ENCODE measurements around the gene WNT9A.

Gene WNT9A

DNA sequence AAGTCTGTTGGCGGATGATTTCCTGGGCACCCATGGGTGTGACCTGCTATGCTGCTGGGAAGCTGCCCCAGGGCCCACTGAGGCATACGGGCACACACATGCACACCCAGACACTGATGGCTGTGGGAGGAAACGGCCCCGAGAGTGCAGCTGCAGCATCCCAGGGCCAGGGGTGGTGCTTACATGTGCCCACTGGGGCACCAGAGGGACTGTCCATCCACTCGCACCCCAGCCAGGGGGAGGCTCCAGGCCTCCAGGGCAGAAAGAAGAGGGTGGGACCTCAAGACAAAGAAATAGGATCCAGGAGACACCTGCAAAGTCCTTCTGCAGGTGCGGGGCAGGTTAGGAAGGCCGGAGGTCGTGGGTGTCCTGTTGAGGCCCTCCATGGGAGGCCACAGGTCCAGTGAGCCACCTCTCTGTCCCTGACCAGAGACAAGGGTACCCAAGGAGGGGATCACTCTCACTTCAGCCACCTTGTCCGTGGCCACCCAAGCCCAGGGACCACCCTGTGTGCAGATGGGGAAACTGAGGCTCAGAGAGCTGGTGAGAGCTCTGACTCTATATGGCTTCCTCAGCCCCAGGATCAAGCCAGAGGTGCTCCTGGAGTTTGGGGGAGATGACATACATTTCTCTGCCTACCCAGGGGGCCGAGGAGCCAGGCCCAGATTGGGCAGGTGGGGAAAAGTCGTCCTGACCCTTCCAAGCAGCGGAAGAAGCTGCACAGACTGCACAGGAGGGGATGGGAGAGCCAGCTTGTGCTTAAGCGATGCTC is 57.1 kb downstream of the WNT9A start:
- TF ChIP-seq, protein P1, sequence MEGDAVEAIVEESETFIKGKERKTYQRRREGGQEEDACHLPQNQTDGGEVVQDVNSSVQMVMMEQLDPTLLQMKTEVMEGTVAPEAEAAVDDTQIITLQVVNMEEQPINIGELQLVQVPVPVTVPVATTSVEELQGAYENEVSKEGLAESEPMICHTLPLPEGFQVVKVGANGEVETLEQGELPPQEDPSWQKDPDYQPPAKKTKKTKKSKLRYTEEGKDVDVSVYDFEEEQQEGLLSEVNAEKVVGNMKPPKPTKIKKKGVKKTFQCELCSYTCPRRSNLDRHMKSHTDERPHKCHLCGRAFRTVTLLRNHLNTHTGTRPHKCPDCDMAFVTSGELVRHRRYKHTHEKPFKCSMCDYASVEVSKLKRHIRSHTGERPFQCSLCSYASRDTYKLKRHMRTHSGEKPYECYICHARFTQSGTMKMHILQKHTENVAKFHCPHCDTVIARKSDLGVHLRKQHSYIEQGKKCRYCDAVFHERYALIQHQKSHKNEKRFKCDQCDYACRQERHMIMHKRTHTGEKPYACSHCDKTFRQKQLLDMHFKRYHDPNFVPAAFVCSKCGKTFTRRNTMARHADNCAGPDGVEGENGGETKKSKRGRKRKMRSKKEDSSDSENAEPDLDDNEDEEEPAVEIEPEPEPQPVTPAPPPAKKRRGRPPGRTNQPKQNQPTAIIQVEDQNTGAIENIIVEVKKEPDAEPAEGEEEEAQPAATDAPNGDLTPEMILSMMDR (IDR thresholded peaks at IDR 0.05; ENCODE audit: low read length, missing control alignments), result no peak
- no peak for DNase-seq (ENCODE audit: low read depth)
- H3K4me3 ChIP-seq (replicated peaks; ENCODE audit: low read depth, low read length), result no peak overlapping the region

DNA sequence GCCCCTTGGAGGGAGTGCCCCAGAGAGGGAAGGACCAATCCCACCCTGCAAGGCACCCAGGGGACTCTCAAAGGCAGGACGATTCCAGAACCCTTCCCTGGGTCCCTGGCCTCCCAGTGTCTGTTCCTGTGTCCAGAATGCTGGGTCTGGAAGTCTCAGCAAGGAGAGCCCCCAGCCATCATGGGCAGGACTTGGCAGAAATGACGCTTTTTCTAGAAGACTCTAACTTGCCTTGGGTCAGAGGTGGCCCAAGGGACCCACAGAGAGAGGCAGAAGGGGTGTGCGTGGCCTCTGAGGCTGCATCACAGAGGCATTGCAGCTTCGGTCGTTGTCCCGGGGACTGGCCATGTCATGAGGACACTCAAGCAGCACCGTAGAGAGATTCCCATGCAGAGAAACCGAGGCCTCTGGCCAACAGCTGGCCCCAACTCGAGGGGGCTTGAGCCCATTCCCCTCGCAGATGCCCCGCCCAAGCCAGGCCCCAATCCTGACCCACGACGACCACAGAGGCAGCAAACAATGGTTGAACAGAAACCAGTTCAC is 57.8 kb downstream of the WNT9A start:
- no peak overlapping the region for H3K4me3 ChIP-seq (replicated peaks; ENCODE audit: low read depth, low read length)
- TF ChIP-seq, protein P1 (IDR thresholded peaks at IDR 0.05; ENCODE audit: low read length, missing control alignments), result no peak
- no peak for DNase-seq (ENCODE audit: low read depth)

DNA sequence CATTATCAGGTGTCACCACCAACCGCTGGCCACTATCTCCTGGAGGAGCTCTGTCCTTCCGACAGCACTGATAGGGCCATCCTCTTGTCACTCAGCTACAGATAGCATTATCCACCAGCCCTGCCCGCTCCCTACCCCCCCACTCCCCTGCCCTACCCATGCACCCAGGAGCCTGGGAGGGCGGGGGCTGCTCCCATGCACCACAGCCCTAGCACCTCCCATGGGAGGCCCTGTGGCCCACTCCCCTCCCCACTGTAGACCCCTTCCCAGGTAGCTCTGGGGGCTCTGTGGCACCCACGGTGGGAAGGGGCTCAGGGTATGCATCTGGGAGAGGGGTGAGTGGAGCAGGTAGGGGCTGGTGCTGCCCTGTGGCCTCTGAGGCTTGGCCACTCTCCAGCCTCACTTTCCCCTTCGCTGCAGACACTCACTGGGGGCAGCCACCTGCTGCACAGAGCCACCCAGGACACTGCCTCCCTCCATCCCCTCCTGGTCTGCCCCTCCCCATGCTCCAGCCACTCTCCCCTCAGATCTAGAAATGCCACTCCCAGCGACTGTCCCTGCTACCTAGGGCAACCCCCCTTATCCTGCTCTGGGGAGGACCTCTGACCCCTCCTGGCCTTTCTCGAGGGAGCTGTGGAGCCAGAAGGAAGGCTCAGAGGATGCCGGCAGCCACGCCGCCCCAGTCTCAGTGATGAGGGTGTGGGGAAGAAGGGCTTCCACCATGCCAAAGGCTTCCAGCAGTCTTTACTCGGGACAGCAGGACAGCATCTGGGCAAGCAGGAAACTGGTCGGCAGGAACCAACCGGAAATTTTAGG is 58.5 kb downstream of the WNT9A start:
- no peak for DNase-seq (ENCODE audit: low read depth)
- no peak overlapping the region for H3K4me3 ChIP-seq (replicated peaks; ENCODE audit: low read depth, low read length)
- TF ChIP-seq, protein P1 (IDR thresholded peaks at IDR 0.05; ENCODE audit: low read length, missing control alignments), result no peak

DNA sequence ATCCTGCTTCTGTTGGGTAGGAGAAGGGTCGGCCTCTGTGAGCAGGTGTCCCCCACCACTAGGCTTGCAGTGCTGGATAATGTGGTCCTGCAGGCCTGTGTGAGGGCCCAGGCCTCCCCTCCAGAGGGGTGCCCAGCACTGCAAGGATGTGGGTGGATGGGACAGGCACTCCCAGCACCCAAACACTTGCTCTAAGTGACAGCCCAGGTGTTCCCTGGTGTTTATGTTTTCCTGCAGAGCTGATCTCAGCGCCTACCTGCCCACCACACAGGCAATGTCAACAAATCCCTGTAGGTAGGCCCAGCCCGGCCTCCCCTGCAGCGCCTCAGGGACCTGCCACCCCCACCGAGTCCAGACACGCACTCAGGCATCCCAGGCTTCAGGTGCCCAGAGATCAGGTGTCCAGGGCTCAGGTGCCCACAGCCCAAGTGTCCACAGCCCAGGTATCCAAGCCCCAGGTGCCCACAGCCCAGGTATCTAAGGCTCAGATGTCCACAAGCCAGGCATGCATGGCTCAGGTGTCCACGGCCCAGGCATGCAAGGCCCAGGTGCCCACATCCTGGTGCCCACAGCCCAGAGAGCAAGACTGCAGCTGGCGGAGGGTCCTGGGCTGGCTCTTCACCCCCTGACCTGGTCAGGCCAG is 59.2 kb downstream of the WNT9A start:
- TF ChIP-seq, protein P1 (IDR thresholded peaks at IDR 0.05; ENCODE audit: low read length, missing control alignments), result no peak
- no peak for DNase-seq (ENCODE audit: low read depth)
- no peak overlapping the region for H3K4me3 ChIP-seq (replicated peaks; ENCODE audit: low read depth, low read length)

DNA sequence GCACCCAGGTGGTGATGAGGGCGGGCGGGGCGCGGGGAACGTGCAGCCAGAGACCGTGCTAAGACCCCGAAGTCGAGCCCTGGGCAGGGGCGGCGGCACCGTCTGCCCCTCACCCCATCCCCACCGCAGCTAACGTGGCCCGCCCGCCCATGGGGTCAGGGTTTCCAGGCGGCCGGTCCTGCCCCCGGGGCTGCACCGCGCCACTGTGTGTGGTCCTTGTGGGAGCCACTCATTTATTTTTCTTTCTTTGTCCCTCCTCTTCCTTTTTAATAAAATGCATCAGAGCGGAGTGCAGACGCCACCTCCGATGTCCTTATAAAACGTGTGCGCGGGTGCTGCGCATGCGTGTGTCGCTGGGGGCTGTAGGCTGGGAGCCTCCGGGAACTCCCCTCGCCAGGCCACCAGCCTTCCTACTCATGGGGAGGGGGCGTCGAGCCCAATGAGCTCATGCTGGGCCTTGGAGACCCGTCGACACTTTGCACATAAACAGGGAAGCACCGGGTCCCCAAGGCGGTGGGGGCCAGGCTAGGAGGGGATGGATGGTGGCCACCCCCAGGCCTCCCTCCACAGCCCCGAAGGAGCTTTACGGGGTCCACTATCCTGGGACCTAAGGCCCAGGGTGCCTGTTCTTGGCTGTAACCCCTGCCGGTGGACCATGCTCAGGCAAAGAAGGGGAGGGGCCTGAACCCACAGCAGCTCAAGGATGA is 59.9 kb downstream of the WNT9A start:
- DNase-seq (ENCODE audit: low read depth), result peak; percentile 17
- TF ChIP-seq, protein P1 (IDR thresholded peaks at IDR 0.05; ENCODE audit: low read length, missing control alignments), result no peak
- H3K4me3 ChIP-seq (replicated peaks; ENCODE audit: low read depth, low read length), result no peak overlapping the region

DNA sequence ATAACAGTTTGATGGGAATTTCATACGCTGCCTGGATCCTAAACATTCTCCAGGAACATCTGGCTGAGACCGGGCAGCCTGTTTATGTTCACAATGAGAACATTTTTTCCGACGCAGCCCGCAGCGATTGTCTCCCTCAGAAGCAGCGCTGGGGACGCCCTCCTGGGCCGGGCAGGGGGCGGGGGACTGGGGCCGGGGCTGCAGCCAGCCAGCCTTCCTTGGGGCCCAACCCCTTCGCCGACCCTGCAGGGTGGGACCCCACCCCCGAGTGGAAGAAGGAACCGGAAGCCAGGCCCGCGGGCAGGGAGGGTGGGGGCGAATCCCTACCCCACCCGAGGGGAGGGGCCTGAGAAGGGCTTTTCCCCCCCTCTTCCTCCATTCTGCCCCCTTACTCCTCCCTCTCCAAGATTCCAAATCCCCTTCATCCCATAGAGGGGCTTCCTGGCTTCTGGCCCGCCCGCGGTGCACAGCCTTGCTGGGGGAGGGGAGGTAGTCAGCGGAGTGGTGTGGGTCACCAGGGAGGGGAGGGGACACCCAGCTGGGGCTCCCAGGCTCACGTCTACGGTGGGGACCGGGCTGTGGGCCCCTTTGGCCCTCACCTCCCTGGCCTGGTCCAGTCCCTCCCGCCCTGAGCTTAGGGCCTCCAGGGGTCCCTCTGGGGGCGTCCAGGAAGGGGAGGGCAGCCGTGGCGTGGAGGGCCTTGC is 60.6 kb downstream of the WNT9A start:
- DNase-seq (ENCODE audit: low read depth), result peak; percentile 45
- H3K4me3 ChIP-seq (replicated peaks; ENCODE audit: low read depth, low read length), result peak overlapping the region; percentile 5
- TF ChIP-seq, protein P1 (IDR thresholded peaks at IDR 0.05; ENCODE audit: low read length, missing control alignments), result no peak

Measured in fibroblast of pulmonary artery (primary cell).